Osteocyte (in vitro differentiated cells): ENCODE measurements around the gene AMBN. TPM values are rescaled to one million over a fixed set of nuclear protein-coding genes. Genes with fewer than 3 reads are reported as not detected.

Source experiments
- DNase-seq: peaks from one replicate; pipeline ENCODE4 v3.0.0; 2021; ENCODE audit warnings: mixed read lengths; ENCODE audit not compliant: unreplicated experiment; ENCODE audit errors: extremely low spot score
- H3K27ac Mint-ChIP-seq: one replicate; pipeline ENCODE4 v1.8.0; 2021; ENCODE audit warnings: mild to moderate bottlenecking, mixed read lengths; ENCODE audit not compliant: unreplicated experiment
- H3K27me3 Mint-ChIP-seq: one replicate; pipeline ENCODE4 v1.8.0; 2021; ENCODE audit warnings: mixed read lengths; ENCODE audit not compliant: unreplicated experiment
- H3K36me3 Mint-ChIP-seq: one replicate; pipeline ENCODE4 v1.8.0; 2021; ENCODE audit warnings: mixed read lengths; ENCODE audit not compliant: unreplicated experiment
- H3K4me1 Mint-ChIP-seq: one replicate; pipeline ENCODE4 v1.8.0; 2021; ENCODE audit warnings: mixed read lengths; ENCODE audit not compliant: unreplicated experiment
- H3K4me3 Mint-ChIP-seq: one replicate; pipeline ENCODE4 v1.8.0; 2021; ENCODE audit warnings: mild to moderate bottlenecking, moderate library complexity, mixed read lengths; ENCODE audit not compliant: unreplicated experiment
- H3K9me3 Mint-ChIP-seq: one replicate; pipeline ENCODE4 v1.8.0; 2021; ENCODE audit warnings: mixed read lengths; ENCODE audit not compliant: unreplicated experiment
- CTCF ChIP-seq: fragments of 200-600 bp; sonication (generic); IDR thresholded peaks from 2 replicates; pipeline ENCODE4 v1.5.0; 2021; ENCODE audit warnings: antibody characterized with exemption, mild to moderate bottlenecking, moderate library complexity
- total RNA-seq: library from RNA; stranded (reverse); gene quantifications from 2 replicates; pipeline ENCODE4 v1.2.1, GENCODE V29; 2021

The AMBN gene
- total RNA-seq, 1 donor from 2014 or later: not detected

GRCh38 chr4:70594196-70594595 lies 2.1 kb downstream of the AMBN start:
- no peak for TF ChIP-seq CTCF
- Mint-ChIP-seq H3K9me3 (no peaks in the 10 kb centered on the region), H3K36me3 (no peaks in the 10 kb centered on the region), H3K4me3 (no peak overlapping the region), H3K27me3 (peaks cover 38% of the 10 kb centered on the region), H3K4me1 (no peaks in the 10 kb centered on the region), H3K27ac (no peak overlapping the region)
- DNase-seq: no peak

GRCh38 chr4:70600305-70600704 lies 8.2 kb downstream of the AMBN start:
- Mint-ChIP-seq H3K36me3 (no peaks in the 10 kb centered on the region), H3K4me1 (no peaks in the 10 kb centered on the region), H3K9me3 (no peaks in the 10 kb centered on the region), H3K27ac (no peak overlapping the region), H3K27me3 (peaks cover 46% of the 10 kb centered on the region), H3K4me3 (no peak overlapping the region)
- DNase-seq: no peak
- TF ChIP-seq CTCF: no peak

GRCh38 chr4:70600977-70601376 lies 8.9 kb downstream of the AMBN start:
- TF ChIP-seq CTCF: no peak
- Mint-ChIP-seq H3K27me3 (peaks cover 48% of the 10 kb centered on the region), H3K9me3 (no peaks in the 10 kb centered on the region), H3K4me1 (no peaks in the 10 kb centered on the region), H3K36me3 (no peaks in the 10 kb centered on the region), H3K27ac (no peak overlapping the region), H3K4me3 (no peak overlapping the region)
- DNase-seq: no peak

GRCh38 chr4:70601422-70602039 lies 9.5 kb downstream of the AMBN start:
- no peaks in the 10 kb centered on the region for H3K36me3 Mint-ChIP-seq
- H3K4me1 Mint-ChIP-seq: no peaks in the 10 kb centered on the region
- TF ChIP-seq CTCF: peak; percentile 63
- DNase-seq: no peak
- no peaks in the 10 kb centered on the region for H3K9me3 Mint-ChIP-seq
- no peak overlapping the region for H3K27ac Mint-ChIP-seq
- no peak overlapping the region for H3K4me3 Mint-ChIP-seq
- H3K27me3 Mint-ChIP-seq: peaks cover 48% of the 10 kb centered on the region

GRCh38 chr4:70603856-70604255 lies 11.8 kb downstream of the AMBN start:
- TF ChIP-seq CTCF: no peak
- Mint-ChIP-seq H3K27me3 (peaks cover 57% of the 10 kb centered on the region), H3K4me3 (no peak overlapping the region), H3K9me3 (no peaks in the 10 kb centered on the region), H3K27ac (no peak overlapping the region), H3K4me1 (no peaks in the 10 kb centered on the region), H3K36me3 (no peaks in the 10 kb centered on the region)
- no peak for DNase-seq
